Right cardiac atrium (tissue), 5 donors: ENCODE measurements around the gene KBTBD12. TPM values are rescaled to one million over a fixed set of nuclear protein-coding genes. Genes with fewer than 3 reads are reported as not detected.

Experiments
- ATAC-seq, 2 donors: fragments of 200-7000 bp; cut with Tn5 transposase; one replicate each; pipeline versions ENCODE4 v1.8.0 to v1.9.1; 2020; ENCODE audit warnings: moderate library complexity in 2 of 2, mild to moderate bottlenecking in 1 of 2
- DNase-seq, 3 donors: peaks; one replicate each; pipeline ENCODE4 v3.0.0-alpha.2; 2020
- H3K27ac ChIP-seq: one replicate; pipeline ENCODE4 v1.5.1; 2013; ENCODE audit warnings: mild to moderate bottlenecking, low read length, control low read depth, moderate library complexity
- H3K27me3 ChIP-seq: one replicate; pipeline ENCODE4 v1.6.1; 2013; ENCODE audit not compliant: control insufficient read depth, insufficient read depth
- H3K4me1 ChIP-seq: one replicate; pipeline ENCODE4 v1.6.1; 2013; ENCODE audit warnings: low read length; ENCODE audit not compliant: control insufficient read depth, insufficient read depth
- H3K4me3 ChIP-seq: one replicate; pipeline ENCODE4 v1.5.1; 2013; ENCODE audit warnings: low read length, control low read depth
- H3K9me3 ChIP-seq: one replicate; pipeline ENCODE4 v1.6.1; 2013; ENCODE audit warnings: low read length; ENCODE audit not compliant: control insufficient read depth
- WGBS: extraction: QIAGEN DNeasy Blood & Tissue Kit; methylation state at CpG from one replicate; pipeline ENCODE4 v1.1.7; 2013; 5-methylcytosine and 5-hydroxymethylcytosine counted together
- intact Hi-C, 4 donors: fragments of 100-400 bp; cut with DNase I; formaldehyde crosslinking; loops; one replicate each; pipeline versions ENCODE4 v1.11.0 to v1.14.0; 2022 to 2023
- polyA plus RNA-seq: library from polyadenylated mRNA; stranded (reverse); fragments of 200-250 nt; gene quantifications from one replicate; pipeline ENCODE4 v1.2.3, GENCODE V29; 2013
- total RNA-seq, 4 donors: library from RNA; stranded (reverse); fragmentation: NEBNext Ultra II Directional; extraction: Animal tissue kit (Norgen Biotek cat#: 25700); gene quantifications; one replicate each; pipeline ENCODE4 v1.2.1, GENCODE V29; 2021
- donor health status: healthy with polysubstance abuse.
- donor health status: DM: no; HTN: yes; CAD: no.
- donor health status: DM: no; HTN: no; CAD: no.
- donor health status: DM: no; HTN: yes; CAD: no; lungs with severe emphysema.
- donor health status: DM: yes; HTN: yes; CAD: no.

Gene KBTBD12
- total and polyA plus RNA-seq, 5 donors = 3.8 to 8.1 (median 5.7) TPM

DNA sequence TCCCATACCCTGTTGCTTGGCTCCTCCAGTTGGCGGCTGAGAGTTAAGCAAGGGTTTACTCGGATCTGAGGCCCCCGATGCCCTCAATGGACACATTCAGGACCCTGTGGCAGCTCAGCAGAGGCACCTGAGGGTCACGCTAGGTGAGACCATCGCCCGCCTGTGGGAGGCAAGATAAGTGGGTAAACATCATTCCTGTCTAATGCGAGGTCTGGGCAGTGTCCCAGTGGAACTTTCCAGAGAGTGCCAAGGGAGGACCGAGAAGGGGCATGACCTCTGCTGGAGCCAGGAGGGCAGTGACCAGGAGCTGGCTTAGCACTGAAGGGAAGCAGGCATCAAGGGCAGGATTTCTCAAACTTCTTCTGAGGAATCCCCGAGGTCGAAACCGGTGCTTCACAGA lies 71.8 kb downstream of the KBTBD12 start:
- no peak for DNase-seq
- Histone ChIP-seq H3K4me3 (no peak overlapping the region), H3K27ac (no peak overlapping the region), H3K9me3 (no peaks in the 10 kb centered on the region), H3K4me1 (peaks cover 3% of the 10 kb centered on the region), H3K27me3 (no peaks in the 10 kb centered on the region)
- 73% methylated on average over 11 of the region's 11 CpGs for WGBS
- ATAC-seq = peak; percentile 9 to 25
- intact Hi-C loops = no loop called here

- WGBS = 68% methylated on average over 7 of the region's 7 CpGs
- H3K27me3 ChIP-seq = no peaks in the 10 kb centered on the region
- ATAC-seq (no peak), DNase-seq (no peak)
- H3K9me3 ChIP-seq = no peaks in the 10 kb centered on the region
- H3K4me1 ChIP-seq = peaks cover 3% of the 10 kb centered on the region
- no peak overlapping the region for H3K27ac ChIP-seq
- H3K4me3 ChIP-seq = no peak overlapping the region
- intact Hi-C loops = no loop called here
These were observed 72.4 kb downstream of the KBTBD12 start for GRCh38 chr3:127987309-127987995.

- WGBS = 73% methylated on average over 11 of the region's 11 CpGs
These were observed 73.9 kb downstream of the KBTBD12 start for GRCh38 chr3:127988770-127989557.

DNA sequence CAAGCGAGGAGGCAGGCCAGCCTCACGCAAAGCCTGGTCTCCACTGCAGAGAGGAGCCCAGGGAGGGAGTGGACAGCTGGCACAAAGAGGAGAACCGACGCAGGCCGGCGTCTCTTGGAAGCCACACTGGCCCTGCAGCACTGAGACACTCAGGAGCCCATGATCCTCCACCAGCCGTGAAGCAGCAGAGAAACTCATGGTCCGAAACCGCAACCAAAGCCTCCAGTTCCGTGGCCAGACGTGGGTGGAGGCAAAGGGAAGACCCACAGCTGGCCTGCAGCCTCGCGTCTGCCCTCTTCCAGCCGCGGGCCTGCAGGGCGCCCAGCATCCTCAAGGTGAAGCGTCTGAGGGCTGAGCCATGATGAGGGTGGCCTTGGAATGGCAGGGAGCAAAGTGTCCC lies 75.0 kb downstream of the KBTBD12 start:
- Histone ChIP-seq H3K4me1 (peaks cover 3% of the 10 kb centered on the region), H3K4me3 (no peak overlapping the region), H3K9me3 (no peaks in the 10 kb centered on the region), H3K27me3 (no peaks in the 10 kb centered on the region), H3K27ac (no peak overlapping the region)
- ATAC-seq (no peak), DNase-seq (no peak)
- WGBS = 90% methylated on average over 17 of the region's 17 CpGs
- intact Hi-C loops = no loop called here

More at GRCh38 chr3:127988770-127989557, 73.9 kb downstream of the KBTBD12 start:
- Histone ChIP-seq H3K4me3 (no peak overlapping the region), H3K27ac (no peak overlapping the region), H3K27me3 (no peaks in the 10 kb centered on the region), H3K9me3 (no peaks in the 10 kb centered on the region), H3K4me1 (peaks cover 3% of the 10 kb centered on the region)
- intact Hi-C loops = no loop called here
- DNase-seq = no peak
- ATAC-seq = no peak

- no peaks in the 10 kb centered on the region for H3K9me3 ChIP-seq
- intact Hi-C loops = no loop called here
- peak; percentile 12 to 31 for ATAC-seq
- no peak overlapping the region for H3K27ac ChIP-seq
- no peaks in the 10 kb centered on the region for H3K27me3 ChIP-seq
- no peak for DNase-seq
- no peak overlapping the region for H3K4me3 ChIP-seq
- H3K4me1 ChIP-seq = peaks cover 3% of the 10 kb centered on the region
- WGBS = 81% methylated on average over 11 of the region's 11 CpGs
These were observed 75.4 kb downstream of the KBTBD12 start for GRCh38 chr3:127990461-127990860.

- no peaks in the 10 kb centered on the region for H3K27me3 ChIP-seq
- H3K4me1 ChIP-seq = peaks cover 3% of the 10 kb centered on the region
- no peak for DNase-seq
- intact Hi-C loops = no loop called here
- ATAC-seq = no peak
- 84% methylated on average over 12 of the region's 12 CpGs for WGBS
- H3K27ac ChIP-seq = no peak overlapping the region
- no peaks in the 10 kb centered on the region for H3K9me3 ChIP-seq
- no peak overlapping the region for H3K4me3 ChIP-seq
These were observed 76.2 kb downstream of the KBTBD12 start for GRCh38 chr3:127991251-127991650.

- H3K27me3 ChIP-seq = no peaks in the 10 kb centered on the region
- WGBS = 71% methylated on average over 6 of the region's 6 CpGs
- H3K4me1 ChIP-seq = peaks cover 3% of the 10 kb centered on the region
- H3K4me3 ChIP-seq = no peak overlapping the region
- ATAC-seq (no peak), DNase-seq (no peak)
- no peak overlapping the region for H3K27ac ChIP-seq
- intact Hi-C loops = no loop called here
- H3K9me3 ChIP-seq = no peaks in the 10 kb centered on the region
These were observed 76.6 kb downstream of the KBTBD12 start for GRCh38 chr3:127991681-127992080.

DNA sequence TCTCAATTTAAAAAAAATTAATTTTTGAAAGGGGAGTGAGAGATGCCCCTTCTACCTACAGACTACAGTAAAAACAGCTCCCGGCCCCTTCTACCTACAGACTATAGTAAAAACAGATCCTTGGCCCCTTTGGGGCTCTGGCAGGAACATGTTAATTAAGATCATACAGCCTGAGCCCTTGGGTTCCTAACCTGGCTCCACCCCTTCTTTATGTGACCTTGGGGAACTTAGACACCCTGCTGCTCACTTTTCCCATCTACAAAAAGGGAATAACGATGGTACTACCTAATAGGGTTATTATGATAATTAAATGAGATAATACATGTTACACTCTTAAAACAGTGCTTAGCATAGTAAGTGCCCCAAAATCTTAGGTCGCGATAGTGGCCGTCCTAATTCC lies 77.1 kb downstream of the KBTBD12 start:
- DNase-seq (no peak), ATAC-seq (no peak)
- intact Hi-C loops = no loop called here
- Histone ChIP-seq H3K27me3 (no peaks in the 10 kb centered on the region), H3K4me1 (no peaks in the 10 kb centered on the region), H3K4me3 (no peak overlapping the region), H3K27ac (no peak overlapping the region), H3K9me3 (no peaks in the 10 kb centered on the region)
- WGBS = 82% methylated on average over 5 of the region's 5 CpGs

DNA sequence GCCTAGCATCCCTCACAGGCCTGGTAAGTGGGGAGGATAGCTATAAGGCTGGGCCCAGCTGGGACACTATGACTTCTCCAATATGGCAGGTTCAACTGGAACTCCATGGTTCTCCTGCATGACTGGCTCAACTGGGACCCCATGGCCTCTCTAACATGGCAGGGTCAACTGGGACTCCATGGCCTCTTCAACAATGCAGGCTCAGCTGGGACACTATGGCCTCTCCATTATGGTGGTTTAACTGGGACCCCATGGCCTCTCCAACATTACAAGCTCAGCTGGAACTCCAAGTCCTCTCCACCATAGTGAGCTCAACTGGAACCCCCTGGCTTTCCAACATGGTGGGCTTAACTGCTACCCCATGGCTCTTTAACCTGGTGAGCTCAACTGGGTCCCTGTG lies 79.0 kb downstream of the KBTBD12 start:
- Histone ChIP-seq H3K27me3 (no peaks in the 10 kb centered on the region), H3K27ac (no peak overlapping the region), H3K4me1 (no peaks in the 10 kb centered on the region), H3K9me3 (no peaks in the 10 kb centered on the region), H3K4me3 (no peak overlapping the region)
- ATAC-seq (no peak), DNase-seq (no peak)
- intact Hi-C loops = no loop called here

DNA sequence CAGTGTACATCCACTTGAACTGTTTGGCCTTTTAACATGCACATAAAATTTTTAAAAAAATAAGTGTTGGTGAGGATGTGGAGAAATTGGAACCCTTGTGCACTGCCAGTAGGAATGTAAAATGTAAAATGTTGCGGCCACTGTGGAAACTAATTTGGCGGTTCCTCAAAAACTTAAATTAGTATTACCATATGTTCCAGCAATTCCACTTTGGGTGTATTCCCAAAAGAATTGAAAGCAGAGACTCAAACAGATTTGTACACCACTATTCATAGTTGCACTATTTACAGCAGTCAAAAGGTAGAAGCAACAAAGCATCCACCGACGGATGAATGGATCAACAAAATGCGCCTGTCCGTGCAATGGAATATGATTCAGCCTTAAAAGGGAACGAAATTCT lies 82.0 kb downstream of the KBTBD12 start:
- Histone ChIP-seq H3K27ac (no peak overlapping the region), H3K4me3 (no peak overlapping the region), H3K27me3 (no peaks in the 10 kb centered on the region), H3K4me1 (no peaks in the 10 kb centered on the region), H3K9me3 (no peaks in the 10 kb centered on the region)
- DNase-seq (no peak), ATAC-seq (no peak)
- intact Hi-C loops = no loop called here
- WGBS = 91% methylated on average over 7 of the region's 7 CpGs

- no peak overlapping the region for H3K4me3 ChIP-seq
- ATAC-seq = no peak
- DNase-seq = no peak
- intact Hi-C loops = no loop called here
- no peak overlapping the region for H3K27ac ChIP-seq
- H3K4me1 ChIP-seq = no peaks in the 10 kb centered on the region
- H3K9me3 ChIP-seq = no peaks in the 10 kb centered on the region
- 82% methylated on average over 5 of the region's 5 CpGs for WGBS
- no peaks in the 10 kb centered on the region for H3K27me3 ChIP-seq
These were observed 82.9 kb downstream of the KBTBD12 start for GRCh38 chr3:127997961-127998360.
